Thoracic aorta endothelial cell (primary cell): Measurements from ENCODE around the gene PLAGL2. TPM values are rescaled to one million over a fixed set of nuclear protein-coding genes. Genes with fewer than 3 reads are reported as not detected.

ENCODE experiments used
- total RNA-seq: library from RNA; depleted of rRNA; stranded (reverse); fragments of >200 nt; gene quantifications from 2 replicates; pipeline ENCODE4 v1.2.3, GENCODE V29; 2012

Gene PLAGL2
- total RNA-seq = 5.5 and 6.5 TPM in 2 replicates

GRCh38 chr20:32207626-32208498, at the start of gene PLAGL2, which contains the start of gene POFUT1:
Gene PLAGL2 (minus strand): TSS chr20:32207743. CDS start chr20:32202178, 5,565 bp downstream.
Gene POFUT1 (plus strand): TSS chr20:32207880. CDS start chr20:32207942, 62 bp downstream.

Other genes with a start within 250 kb of the PLAGL2 start
- not detected in 2 replicates for gene XKR7, start 239.6 kb downstream of the PLAGL2 start, total RNA-seq
- 5.5 and 10.0 TPM in 2 replicates for gene CCM2L, start 197.3 kb downstream of the PLAGL2 start, total RNA-seq
- not detected in 2 replicates for gene HCK, start 155.5 kb downstream of the PLAGL2 start, total RNA-seq
- gene TM9SF4, start 98.0 kb downstream of the PLAGL2 start, total RNA-seq = 42.7 and 45.6 TPM in 2 replicates
- gene POFUT1, start 137 bp upstream of the PLAGL2 start, total RNA-seq = 41.4 and 50.9 TPM in 2 replicates
- gene KIF3B, start 69.9 kb upstream of the PLAGL2 start, total RNA-seq = 31.5 and 31.9 TPM in 2 replicates
- gene ASXL1, start 150.6 kb upstream of the PLAGL2 start, total RNA-seq = 67.6 and 79.7 TPM in 2 replicates